Ovary (tissue), 3 donors: ENCODE measurements around the gene TOP3A.

Source experiments
- CTCF ChIP-seq, 3 donors: fragments of 450-650 bp in 2 of 3; fragments of 200-600 bp in 1 of 3; IDR thresholded peaks; one replicate each; pipeline versions ENCODE4 v1.5.1 to v1.8.0; 2016 to 2022; ENCODE audit warnings: antibody characterized with exemption in 3 of 3, mild to moderate bottlenecking in 1 of 3
- POLR2A ChIP-seq: fragments of 450-650 bp; IDR thresholded peaks from one replicate; pipeline ENCODE4 v1.6.1; 2017; ENCODE audit warnings: antibody characterized with exemption, mild to moderate bottlenecking, moderate library complexity
- donor health status: DM: no; HTN: no; CAD: no.

GRCh38 chr17:18324140-18325050, 9.6 kb upstream of the TOP3A start:
- TF ChIP-seq CTCF (IDR thresholded peaks at IDR 0.05), result no peak
- TF ChIP-seq POLR2A, result no peak
